Esophagus muscularis mucosa (tissue), 4 donors: ENCODE results near the gene STN1. TPM values are rescaled to one million over a fixed set of nuclear protein-coding genes. Genes with fewer than 3 reads are reported as not detected.
A peak's percentile ranks its signal among the peaks of the same experiment; 100 is the strongest.

Experiments
- DNase-seq: peaks from one replicate; pipeline ENCODE4 v3.0.0-alpha.2; 2017; ENCODE audit errors: extremely low spot score
- H3K27ac ChIP-seq, 4 donors: fragments of 200-600 bp; sonication (generic); replicated peaks in 1 of 4; 1 replicate in 3 of 4; 2 replicates in 1 of 4; pipeline ENCODE4 v1.5.1; 2016 to 2019; ENCODE audit warnings: mild to moderate bottlenecking in 1 of 4
- H3K27me3 ChIP-seq, 4 donors: fragments of 200-600 bp; sonication (generic); one replicate each; pipeline versions ENCODE4 v1.5.1 to v1.6.0; 2016 to 2019
- H3K36me3 ChIP-seq, 4 donors: fragments of 200-600 bp; sonication (generic); one replicate each; pipeline ENCODE4 v1.5.1; 2016 to 2019
- H3K4me1 ChIP-seq, 4 donors: fragments of 200-600 bp; sonication (generic); one replicate each; pipeline ENCODE4 v1.5.1; 2016 to 2019
- H3K4me3 ChIP-seq, 4 donors: fragments of 200-600 bp; sonication (generic); 1 replicate in 2 of 4; 2 replicates in 2 of 4; pipeline ENCODE4 v1.5.1; 2016 to 2019; ENCODE audit warnings: mild to moderate bottlenecking in 4 of 4, moderate library complexity in 1 of 4
- H3K9me3 ChIP-seq, 4 donors: fragments of 200-600 bp; sonication (generic); 1 replicate in 3 of 4; 2 replicates in 1 of 4; pipeline ENCODE4 v1.5.1; 2016 to 2019
- EP300 ChIP-seq: sonication (generic); formaldehyde crosslinking; IDR thresholded peaks from one replicate; pipeline ENCODE4 v1.6.1; 2017; ENCODE audit warnings: antibody characterized with exemption
- POLR2A ChIP-seq: fragments of 450-650 bp; IDR thresholded peaks from one replicate; pipeline ENCODE4 v1.6.1; 2017; ENCODE audit warnings: antibody characterized with exemption, moderate library complexity, mild to moderate bottlenecking, low read depth
- POLR2AphosphoS5 ChIP-seq, 2 donors: sonication (generic); formaldehyde crosslinking; IDR thresholded peaks; one replicate each; pipeline ENCODE4 v1.6.1; 2017; ENCODE audit warnings: antibody characterized with exemption in 2 of 2
- WGBS: methylation state at CpG from one replicate; pipeline ENCODE4 v1.1.5; 2018; 5-methylcytosine and 5-hydroxymethylcytosine counted together
- intact Hi-C: fragments of 100-400 bp; cut with DNase I; formaldehyde crosslinking; loops from one replicate; pipeline ENCODE4 v1.15.1; 2023
- total RNA-seq, 4 donors: library from RNA; depleted of rRNA; stranded (reverse); fragments of >200 nt; gene quantifications; one replicate each; pipeline versions ENCODE4 v1.1.0 to v1.2.1, GENCODE V29; 2016
- TF ChIP-seq, protein P1 (sequence below), 3 experiments: fragments of 200-600 bp in 2 of 3; fragments of 450-650 bp in 1 of 3; sonication (generic) in 2 of 3; IDR thresholded peaks; one replicate each; pipeline ENCODE4 v1.5.1; 2017 to 2019; ENCODE audit warnings: antibody characterized with exemption in 3 of 3, mild to moderate bottlenecking in 2 of 3, moderate library complexity in 1 of 3

STN1 gene
- total RNA-seq, 4 donors from 2014 or later = 18.7 to 27.7 (median 24.9) TPM

DNA sequence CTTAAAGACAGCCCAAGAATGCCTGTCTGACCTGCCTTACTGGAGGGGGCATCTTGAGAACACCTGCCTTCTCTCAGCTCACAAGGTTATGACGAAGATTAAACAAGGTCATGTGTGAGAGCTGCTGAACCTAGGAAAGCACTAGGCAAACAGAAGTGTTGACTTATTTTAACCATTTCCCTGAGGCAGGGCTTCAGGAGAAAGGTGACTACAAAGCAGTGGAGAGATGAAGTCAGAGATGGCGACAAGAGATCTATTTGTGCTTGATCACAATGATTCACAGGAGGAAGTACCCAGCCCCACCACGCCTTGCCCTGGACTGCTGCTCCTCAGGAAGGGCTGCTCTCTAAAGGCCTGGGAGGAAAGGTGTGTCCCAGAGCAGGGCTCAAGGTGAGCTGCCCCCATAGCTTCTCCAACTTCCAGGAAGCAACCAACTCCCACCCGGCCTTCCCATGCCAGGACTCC, 27.8 kb downstream of the STN1 start:
- TF ChIP-seq POLR2AphosphoS5 (IDR thresholded peaks at IDR 0.05) = peak in 1 of 2 donors; percentile 15
- TF ChIP-seq EP300 = no peak
- TF ChIP-seq POLR2A = no peak
- TF ChIP-seq, protein P1, sequence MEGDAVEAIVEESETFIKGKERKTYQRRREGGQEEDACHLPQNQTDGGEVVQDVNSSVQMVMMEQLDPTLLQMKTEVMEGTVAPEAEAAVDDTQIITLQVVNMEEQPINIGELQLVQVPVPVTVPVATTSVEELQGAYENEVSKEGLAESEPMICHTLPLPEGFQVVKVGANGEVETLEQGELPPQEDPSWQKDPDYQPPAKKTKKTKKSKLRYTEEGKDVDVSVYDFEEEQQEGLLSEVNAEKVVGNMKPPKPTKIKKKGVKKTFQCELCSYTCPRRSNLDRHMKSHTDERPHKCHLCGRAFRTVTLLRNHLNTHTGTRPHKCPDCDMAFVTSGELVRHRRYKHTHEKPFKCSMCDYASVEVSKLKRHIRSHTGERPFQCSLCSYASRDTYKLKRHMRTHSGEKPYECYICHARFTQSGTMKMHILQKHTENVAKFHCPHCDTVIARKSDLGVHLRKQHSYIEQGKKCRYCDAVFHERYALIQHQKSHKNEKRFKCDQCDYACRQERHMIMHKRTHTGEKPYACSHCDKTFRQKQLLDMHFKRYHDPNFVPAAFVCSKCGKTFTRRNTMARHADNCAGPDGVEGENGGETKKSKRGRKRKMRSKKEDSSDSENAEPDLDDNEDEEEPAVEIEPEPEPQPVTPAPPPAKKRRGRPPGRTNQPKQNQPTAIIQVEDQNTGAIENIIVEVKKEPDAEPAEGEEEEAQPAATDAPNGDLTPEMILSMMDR (IDR thresholded peaks at IDR 0.05) = no peak
- DNase-seq = no peak
- H3K4me1 ChIP-seq = peaks cover 41 to 66% (median 47%) of the 10 kb centered on the region in 4 donors
- H3K9me3 ChIP-seq = no peaks in the 10 kb centered on the region
- H3K27me3 ChIP-seq = no peaks in the 10 kb centered on the region
- H3K4me3 ChIP-seq = no peak overlapping the region
- intact Hi-C loops = no loop called here
- peak overlapping the region in 3 of 4 donors; percentile 7 to 43 (median 23) for H3K27ac ChIP-seq
- WGBS = 81% methylated on average over 4 of the region's 4 CpGs
- peaks cover 0 to 53% (median 27%) of the 10 kb centered on the region in 4 donors for H3K36me3 ChIP-seq

DNA sequence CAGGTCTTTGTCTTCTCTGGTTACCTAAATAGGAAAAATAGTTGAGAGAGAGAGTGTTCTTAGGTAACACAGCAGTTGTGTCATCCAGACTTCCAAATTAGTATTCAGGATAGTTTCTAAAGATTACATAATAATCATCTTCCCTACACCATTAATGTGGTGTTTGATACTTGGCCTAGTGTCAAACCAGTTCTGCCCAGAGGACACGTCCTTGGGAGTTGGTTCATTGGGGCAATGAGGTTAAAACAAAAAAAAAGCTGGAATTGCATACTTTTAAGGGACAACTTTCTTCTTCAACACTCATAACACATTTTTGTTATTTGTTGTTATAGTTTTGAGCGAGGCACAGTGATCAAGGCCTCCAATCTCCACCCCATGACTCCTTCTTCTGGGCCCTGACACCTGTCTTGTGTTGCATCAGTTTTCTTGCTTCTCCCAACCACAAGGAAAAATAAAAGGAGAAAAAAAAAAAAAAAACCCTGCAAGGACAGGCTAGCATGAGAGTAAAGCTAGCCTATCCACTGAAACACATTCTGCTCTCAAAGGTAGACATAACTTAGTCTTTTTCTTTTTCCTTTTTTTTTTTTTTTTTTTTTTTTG, 28.8 kb downstream of the STN1 start:
- TF ChIP-seq POLR2A = no peak
- TF ChIP-seq POLR2AphosphoS5 (IDR thresholded peaks at IDR 0.05) = no peak
- TF ChIP-seq, protein P1 (IDR thresholded peaks at IDR 0.05) = no peak
- no peak for TF ChIP-seq EP300
- 54% methylated on average over 2 of the region's 2 CpGs for WGBS

DNA sequence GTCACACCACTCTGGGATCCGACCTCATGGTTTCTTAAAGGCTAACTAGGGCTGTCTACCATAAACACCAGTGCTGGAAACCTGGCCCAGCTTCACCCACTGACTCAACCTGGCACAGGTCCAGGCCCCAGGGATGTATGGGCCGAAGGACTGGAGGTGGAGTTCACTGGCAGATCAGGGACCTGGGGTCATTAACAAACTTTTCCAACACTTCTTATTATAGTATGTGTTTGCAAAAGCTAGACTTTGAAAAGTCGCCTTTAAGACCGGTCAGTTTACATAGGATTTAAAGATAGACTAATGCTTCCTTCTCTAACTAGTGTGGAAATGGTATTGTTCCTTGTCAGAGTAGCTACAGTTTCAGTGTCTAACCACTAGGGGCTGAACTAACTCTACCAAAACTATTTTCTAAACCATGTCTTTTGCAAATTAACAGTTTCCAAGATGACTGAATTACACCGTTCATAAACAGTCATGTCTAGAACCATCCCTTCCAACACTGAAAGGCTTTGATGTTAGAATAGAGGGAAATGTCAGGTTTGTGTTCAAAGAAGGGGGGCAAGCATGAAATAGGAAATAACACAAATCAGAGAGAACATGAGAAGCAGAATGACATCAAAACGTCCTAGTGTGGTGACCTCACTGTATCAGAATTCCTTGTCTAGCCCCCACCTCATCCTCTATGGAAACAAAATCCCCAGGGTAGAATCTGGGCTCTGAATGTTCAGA, 29.7 kb downstream of the STN1 start:
- TF ChIP-seq POLR2AphosphoS5 (IDR thresholded peaks at IDR 0.05) (peak; percentile 27 to 55), POLR2A (no peak)
- TF ChIP-seq, protein P1 (IDR thresholded peaks at IDR 0.05) = peak; percentile 85 to 87 (median 87)
- intact Hi-C loops = loop anchor here (2.0 to 5.0 kb wide), 3 partner anchors 79 to 319 kb away; partner anchors contain the start of genes SFR1 and SLK
- peaks cover 27 to 50% (median 37%) of the 10 kb centered on the region in 4 donors for H3K4me1 ChIP-seq
- peak overlapping the region; percentile 60 to 82 (median 74) for H3K27ac ChIP-seq
- DNase-seq = no peak
- H3K36me3 ChIP-seq = peaks cover 0 to 59% (median 27%) of the 10 kb centered on the region in 4 donors
- WGBS = 13% methylated on average over 6 of the region's 6 CpGs
- no peak overlapping the region for H3K4me3 ChIP-seq
- no peaks in the 10 kb centered on the region for H3K27me3 ChIP-seq
- H3K9me3 ChIP-seq = no peaks in the 10 kb centered on the region

More for the DNA sequence above, 28.8 kb downstream of the STN1 start:
- H3K36me3 ChIP-seq = peaks cover 0 to 58% (median 27%) of the 10 kb centered on the region in 4 donors
- H3K9me3 ChIP-seq = no peaks in the 10 kb centered on the region
- no peaks in the 10 kb centered on the region for H3K27me3 ChIP-seq
- peaks cover 34 to 60% (median 45%) of the 10 kb centered on the region in 4 donors for H3K4me1 ChIP-seq
- no peak for DNase-seq
- no peak overlapping the region for H3K4me3 ChIP-seq
- H3K27ac ChIP-seq = peak overlapping the region; percentile 60 to 82 (median 74)
- intact Hi-C loops = loop anchor here (2.0 to 5.0 kb wide), 3 partner anchors 78 to 318 kb away; partner anchors contain the start of genes SFR1 and SLK

DNA sequence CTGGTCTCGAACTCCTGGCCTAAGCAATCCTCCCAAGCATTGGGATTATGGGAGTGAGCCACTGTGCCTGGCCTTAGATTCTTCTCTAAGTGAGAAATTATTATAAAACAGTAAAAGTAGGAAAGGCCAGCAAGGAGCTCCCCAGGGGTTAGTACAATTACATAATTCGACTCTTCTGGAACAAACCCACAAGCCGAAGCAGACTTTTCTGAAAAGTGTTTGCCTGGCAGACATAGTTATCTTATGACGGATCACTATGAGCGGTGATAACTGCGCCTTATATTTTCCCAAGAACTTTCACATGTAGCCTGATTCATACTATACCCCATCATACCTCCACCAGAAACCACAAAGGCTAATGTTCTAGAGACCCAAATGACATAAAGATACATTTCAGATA, 32.4 kb downstream of the STN1 start:
- H3K27ac ChIP-seq = peak overlapping the region; percentile 3 to 82 (median 26)
- peaks cover 9 to 63% (median 29%) of the 10 kb centered on the region in 4 donors for H3K36me3 ChIP-seq
- H3K27me3 ChIP-seq = no peaks in the 10 kb centered on the region
- no peak overlapping the region for H3K4me3 ChIP-seq
- TF ChIP-seq, protein P1 (IDR thresholded peaks at IDR 0.05) = no peak
- no peak for TF ChIP-seq POLR2AphosphoS5 (IDR thresholded peaks at IDR 0.05)
- TF ChIP-seq POLR2A = no peak
- TF ChIP-seq EP300 = no peak
- WGBS = 70% methylated on average over 6 of the region's 6 CpGs
- H3K9me3 ChIP-seq = no peaks in the 10 kb centered on the region
- peaks cover 22 to 55% (median 52%) of the 10 kb centered on the region in 4 donors for H3K4me1 ChIP-seq
- DNase-seq = no peak
- intact Hi-C loops = loop anchor here (5.0 kb wide), 2 partner anchors 237 to 322 kb away; partner anchors contain the start of gene SFR1
